Activated T-helper 2 cell treated with anti-CD3 and anti-CD28 coated beads, Interferon-gamma antibody, Interleukin-2, Interleukin-4, amounts not matched to agents 10 μg/mL and 5 μg/mL and 100 μg/mL, durations not matched to agents 14 hours and 24 hours and 36 hours (primary cell): ENCODE measurements around the gene SLC4A1AP. TPM values are rescaled to one million over a fixed set of nuclear protein-coding genes. Genes with fewer than 3 reads are reported as not detected.

Experiments used
- total RNA-seq: library from RNA; stranded (reverse); gene quantifications from 2 replicates; pipeline ENCODE4 v1.2.3, GENCODE V29; 2022

SLC4A1AP gene
- total RNA-seq, 1 donor from 2014 or later, result 27.8 TPM

Other genes with a start within 250 kb of the SLC4A1AP start
- 98.0 and 106 TPM in 2 replicates for gene NRBP1, start 235.3 kb upstream of the SLC4A1AP start, total RNA-seq
- 6.2 and 7.5 TPM in 2 replicates for gene KRTCAP3, start 221.5 kb upstream of the SLC4A1AP start, total RNA-seq
- gene IFT172, start 174.1 kb upstream of the SLC4A1AP start, total RNA-seq, result 16.4 and 18.8 TPM in 2 replicates
- gene FNDC4, start 168.7 kb upstream of the SLC4A1AP start, total RNA-seq, result 0.18 and 0.30 TPM in 2 replicates
- gene GCKR, start 167.1 kb upstream of the SLC4A1AP start, total RNA-seq, result not detected in 2 replicates
- gene ZNF512, start 80.8 kb upstream of the SLC4A1AP start, total RNA-seq, result 23.9 and 25.1 TPM in 2 replicates
- gene CCDC121, start 34.9 kb upstream of the SLC4A1AP start, total RNA-seq, result 0.57 and 0.73 TPM in 2 replicates
- gene GPN1, start 34.8 kb upstream of the SLC4A1AP start, total RNA-seq, result 54.3 and 55.9 TPM in 2 replicates
- 32.5 and 37.0 TPM in 2 replicates for gene SUPT7L, start 275 bp upstream of the SLC4A1AP start, total RNA-seq
- 57.7 and 58.9 TPM in 2 replicates for gene MRPL33, start 107.8 kb downstream of the SLC4A1AP start, total RNA-seq
- 1.8 and 3.0 TPM in 2 replicates for gene RBKS, start 226.5 kb downstream of the SLC4A1AP start, total RNA-seq
- 49.0 and 54.5 TPM in 2 replicates for gene BABAM2, start 226.8 kb downstream of the SLC4A1AP start, total RNA-seq